ENCODE measurements around the gene TLK1.

GRCh38 chr2:170963386-170963785, 197.3 kb downstream of the TLK1 start:
- TF ChIP-seq POLR2AphosphoS5 (IDR thresholded peaks at IDR 0.05) = no peak
- TF ChIP-seq CTCF (IDR thresholded peaks at IDR 0.05) = no peak
- no peak for TF ChIP-seq POLR2A (IDR thresholded peaks at IDR 0.05)
